Testis (tissue), 2 donors: ENCODE measurements around the gene CCDC117.
"Not testable (repeated sequence)": the region's sequence is repeated elsewhere in the genome, so short reads cannot be mapped to it uniquely, and the experiment has no call there.

Experiments used
- CTCF ChIP-seq, 3 experiments: fragments of 450-650 bp in 2 of 3; fragments of 200-600 bp in 1 of 3; sonication (generic) in 1 of 3; IDR thresholded peaks; one replicate each; pipeline ENCODE4 v1.5.1; 2016 to 2019; ENCODE audit warnings: antibody characterized with exemption in 3 of 3, mild to moderate bottlenecking in 2 of 3, moderate library complexity in 1 of 3
- POLR2A ChIP-seq: fragments of 450-650 bp; IDR thresholded peaks from one replicate; pipeline ENCODE4 v1.6.1; 2017; ENCODE audit warnings: antibody characterized with exemption, mild to moderate bottlenecking, moderate library complexity

GRCh38 chr22:28826430-28826829 is 53.9 kb downstream of the CCDC117 start:
- not testable (repeated sequence) for TF ChIP-seq CTCF (IDR thresholded peaks at IDR 0.05); POLR2A
